Thyroid gland (tissue), 4 donors: Measurements from ENCODE around the gene PLEKHG3.

ENCODE experiments used
- POLR2A ChIP-seq, 2 donors: fragments of 450-650 bp; IDR thresholded peaks; one replicate each; pipeline ENCODE4 v1.6.1; 2017; ENCODE audit warnings: antibody characterized with exemption in 2 of 2, mild to moderate bottlenecking in 2 of 2, moderate library complexity in 1 of 2
- TF ChIP-seq, protein P1 (sequence below), 6 experiments: fragments of 200-600 bp in 3 of 6; fragments of 450-650 bp in 3 of 6; sonication (generic) in 3 of 6; IDR thresholded peaks; one replicate each; pipeline ENCODE4 v1.5.1; 2016 to 2019; ENCODE audit warnings: antibody characterized with exemption in 6 of 6, mild to moderate bottlenecking in 2 of 6, inconsistent platforms in 1 of 6, moderate library complexity in 1 of 6

GRCh38 chr14:64764641-64765520, 60.7 kb downstream of the PLEKHG3 start:
- no peak for TF ChIP-seq POLR2A (IDR thresholded peaks at IDR 0.05)
- TF ChIP-seq, protein P1, sequence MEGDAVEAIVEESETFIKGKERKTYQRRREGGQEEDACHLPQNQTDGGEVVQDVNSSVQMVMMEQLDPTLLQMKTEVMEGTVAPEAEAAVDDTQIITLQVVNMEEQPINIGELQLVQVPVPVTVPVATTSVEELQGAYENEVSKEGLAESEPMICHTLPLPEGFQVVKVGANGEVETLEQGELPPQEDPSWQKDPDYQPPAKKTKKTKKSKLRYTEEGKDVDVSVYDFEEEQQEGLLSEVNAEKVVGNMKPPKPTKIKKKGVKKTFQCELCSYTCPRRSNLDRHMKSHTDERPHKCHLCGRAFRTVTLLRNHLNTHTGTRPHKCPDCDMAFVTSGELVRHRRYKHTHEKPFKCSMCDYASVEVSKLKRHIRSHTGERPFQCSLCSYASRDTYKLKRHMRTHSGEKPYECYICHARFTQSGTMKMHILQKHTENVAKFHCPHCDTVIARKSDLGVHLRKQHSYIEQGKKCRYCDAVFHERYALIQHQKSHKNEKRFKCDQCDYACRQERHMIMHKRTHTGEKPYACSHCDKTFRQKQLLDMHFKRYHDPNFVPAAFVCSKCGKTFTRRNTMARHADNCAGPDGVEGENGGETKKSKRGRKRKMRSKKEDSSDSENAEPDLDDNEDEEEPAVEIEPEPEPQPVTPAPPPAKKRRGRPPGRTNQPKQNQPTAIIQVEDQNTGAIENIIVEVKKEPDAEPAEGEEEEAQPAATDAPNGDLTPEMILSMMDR (IDR thresholded peaks at IDR 0.05), result peak; percentile 86 to 94 (median 90)
